Natural killer cell (primary cell): ENCODE data around the gene CDK18. TPM values are rescaled to one million over a fixed set of nuclear protein-coding genes. Genes with fewer than 3 reads are reported as not detected.

Source experiments
- ATAC-seq, 3 donors: fragments of 150-1000 bp in 2 of 3; fragments of 200-7000 bp in 1 of 3; cut with Tn5 transposase; 1 replicate in 1 of 3; 2 replicates in 2 of 3; pipeline ENCODE4 v1.10.0; 2021; ENCODE audit warnings: mild to moderate bottlenecking in 2 of 3, moderate library complexity in 2 of 3
- DNase-seq, 2 donors: peaks; one replicate each; pipeline versions ENCODE4 v3.0.0 to v3.0.0-alpha.2; 2013 to 2021; ENCODE audit warnings: mixed read lengths in 1 of 2
- H3K27ac ChIP-seq: one replicate; pipeline ENCODE4 v1.5.1; 2013; ENCODE audit warnings: mild to moderate bottlenecking, low read length
- H3K27me3 ChIP-seq: one replicate; pipeline ENCODE4 v1.6.1; 2013; ENCODE audit warnings: low read length; ENCODE audit not compliant: control insufficient read depth, insufficient read depth
- H3K36me3 ChIP-seq: one replicate; pipeline ENCODE4 v1.6.1; 2013; ENCODE audit warnings: low read length; ENCODE audit not compliant: control insufficient read depth, insufficient read depth
- H3K4me1 ChIP-seq: one replicate; pipeline ENCODE4 v1.6.1; 2013; ENCODE audit warnings: low read length; ENCODE audit not compliant: control insufficient read depth, insufficient read depth
- H3K4me3 ChIP-seq: one replicate; pipeline ENCODE4 v1.5.1; 2013; ENCODE audit warnings: low read length
- H3K9me3 ChIP-seq: one replicate; pipeline ENCODE4 v1.6.1; 2013; ENCODE audit warnings: low read length; ENCODE audit not compliant: control insufficient read depth, insufficient read depth
- H3K27ac Mint-ChIP-seq, 2 donors: one replicate each; pipeline ENCODE4 v1.8.0; 2022; ENCODE audit warnings: mild to moderate bottlenecking in 2 of 2, mixed read lengths in 2 of 2, moderate library complexity in 1 of 2
- H3K27me3 Mint-ChIP-seq, 2 donors: one replicate each; pipeline ENCODE4 v1.8.0; 2022; ENCODE audit warnings: low read depth in 2 of 2, mixed read lengths in 2 of 2
- H3K36me3 Mint-ChIP-seq: one replicate; pipeline ENCODE4 v1.8.0; 2022; ENCODE audit warnings: mixed read lengths
- H3K4me1 Mint-ChIP-seq, 2 donors: one replicate each; pipeline ENCODE4 v1.8.0; 2022; ENCODE audit warnings: mixed read lengths in 2 of 2
- H3K4me3 Mint-ChIP-seq: one replicate; pipeline ENCODE4 v1.8.0; 2022; ENCODE audit warnings: mild to moderate bottlenecking, moderate library complexity, mixed read lengths
- H3K9me3 Mint-ChIP-seq, 2 donors: one replicate each; pipeline ENCODE4 v1.8.0; 2022; ENCODE audit warnings: mixed read lengths in 2 of 2
- CTCF ChIP-seq: fragments of 200-600 bp; IDR thresholded peaks from one replicate; pipeline ENCODE4 v1.8.0; 2022; ENCODE audit warnings: antibody characterized with exemption
- WGBS: methylation state at CpG from one replicate; pipeline ENCODE4 v1.1.7; 2013; ENCODE audit warnings: missing lambda C conversion rate; ENCODE audit not compliant: insufficient coverage; 5-methylcytosine and 5-hydroxymethylcytosine counted together
- intact Hi-C: fragments of 100-400 bp; cut with micrococcal nuclease; formaldehyde crosslinking; loops from one replicate; pipeline ENCODE4 v1.14.2; 2022
- total RNA-seq, 4 donors: library from RNA; stranded (reverse); fragments of 120-200 nt in 1 of 4; gene quantifications; one replicate each; pipeline versions ENCODE4 v1.2.3 to v1.2.4, GENCODE V29; 2013 to 2022

Gene CDK18
- total RNA-seq, 3 donors from 2014 or later (not counting 1 experiment from before 2014, with no cell fraction given) = 1.9 to 5.3 (median 4.0) TPM

DNA sequence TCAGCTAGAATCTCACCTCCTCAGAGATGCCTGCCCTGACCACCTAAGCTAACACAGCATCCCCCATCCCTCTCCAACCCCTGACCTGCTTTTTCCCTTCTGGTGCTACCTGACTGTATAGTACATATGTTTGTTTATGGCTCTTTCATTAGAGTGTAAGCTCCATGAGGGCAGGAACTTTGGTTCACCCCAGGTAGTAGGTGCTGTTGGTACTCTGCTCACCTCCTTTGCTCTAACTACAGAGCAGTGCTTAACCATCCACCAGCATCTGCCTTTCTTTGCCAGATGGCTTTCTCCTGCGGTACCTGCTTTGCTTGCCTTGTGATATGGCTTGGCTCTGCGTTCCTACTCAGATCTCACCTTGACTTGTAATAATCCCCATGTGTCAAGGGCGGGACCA lies 29.9 kb upstream of the CDK18 start:
- H3K27ac Mint-ChIP-seq = no peak overlapping the region
- no peaks in the 10 kb centered on the region for H3K36me3 Mint-ChIP-seq
- no peak overlapping the region for H3K27ac ChIP-seq
- H3K4me1 Mint-ChIP-seq = peaks cover 14 to 17% of the 10 kb centered on the region in 2 donors
- peaks cover 25 to 28% of the 10 kb centered on the region in 2 donors for H3K27me3 Mint-ChIP-seq
- peaks cover 31% of the 10 kb centered on the region for H3K4me1 ChIP-seq
- H3K4me3 ChIP-seq = no peak overlapping the region
- H3K4me3 Mint-ChIP-seq = no peak overlapping the region
- TF ChIP-seq CTCF = no peak
- ATAC-seq = no peak
- intact Hi-C loops = no loop called here
- WGBS = 90% methylated on average over 3 of the region's 3 CpGs
- no peak for DNase-seq
- H3K9me3 ChIP-seq = peaks cover 5% of the 10 kb centered on the region
- no peaks in the 10 kb centered on the region for H3K36me3 ChIP-seq
- H3K27me3 ChIP-seq = no peaks in the 10 kb centered on the region
- H3K9me3 Mint-ChIP-seq = peaks cover 0 to 3% of the 10 kb centered on the region in 2 donors

DNA sequence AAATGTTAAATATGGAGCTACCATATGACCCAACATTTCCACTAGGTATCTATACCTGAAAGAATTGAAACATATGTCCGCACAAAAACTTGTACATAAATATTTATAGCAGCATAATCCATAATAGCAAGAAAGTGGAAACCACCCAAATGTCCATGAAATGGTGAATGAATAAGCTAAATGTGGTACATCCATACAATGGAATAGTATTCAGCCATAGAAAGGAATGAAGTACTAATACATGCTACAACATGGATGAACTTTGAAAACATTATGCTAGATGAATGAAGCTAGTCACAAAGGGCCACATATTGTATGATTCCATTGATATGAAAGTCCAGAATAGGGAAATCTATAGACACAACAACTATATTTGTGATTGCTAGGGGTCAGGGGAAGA lies 28.6 kb upstream of the CDK18 start:
- Histone ChIP-seq H3K27me3 (no peaks in the 10 kb centered on the region), H3K4me1 (peaks cover 44% of the 10 kb centered on the region), H3K4me3 (no peak overlapping the region), H3K9me3 (peaks cover 5% of the 10 kb centered on the region), H3K36me3 (no peaks in the 10 kb centered on the region), H3K27ac (no peak overlapping the region)
- no peak for DNase-seq
- TF ChIP-seq CTCF = no peak
- no CpG with 5 or more reads among the region's 1 CpG for WGBS
- no peak overlapping the region for H3K4me3 Mint-ChIP-seq
- H3K27me3 Mint-ChIP-seq = peaks cover 25 to 28% of the 10 kb centered on the region in 2 donors
- peaks cover 27 to 30% of the 10 kb centered on the region in 2 donors for H3K4me1 Mint-ChIP-seq
- peaks cover 0 to 3% of the 10 kb centered on the region in 2 donors for H3K9me3 Mint-ChIP-seq
- ATAC-seq = no peak
- intact Hi-C loops = no loop called here
- no peaks in the 10 kb centered on the region for H3K36me3 Mint-ChIP-seq
- H3K27ac Mint-ChIP-seq = no peak overlapping the region

DNA sequence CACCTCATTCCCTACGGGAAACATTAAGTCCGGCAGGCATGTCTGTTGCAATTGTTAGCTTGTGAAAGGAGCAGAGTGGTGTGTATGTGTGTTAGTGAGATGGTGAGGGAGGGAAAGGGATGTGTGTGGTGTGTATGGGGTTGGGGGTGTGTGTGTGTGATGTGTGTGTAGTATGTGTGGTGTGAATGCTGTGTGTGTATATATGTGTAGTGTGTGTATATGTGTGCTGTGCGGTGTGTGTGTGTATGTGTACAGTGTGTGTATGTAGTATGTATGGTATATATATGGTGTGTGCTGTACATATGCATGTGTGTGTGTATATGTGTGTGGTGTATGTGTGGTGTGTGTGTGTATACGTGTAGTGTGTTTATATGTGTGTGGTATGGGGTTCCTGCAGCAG lies 27.8 kb upstream of the CDK18 start:
- ATAC-seq = no peak
- no peak overlapping the region for H3K27ac Mint-ChIP-seq
- WGBS = 94% methylated on average over 4 of the region's 4 CpGs
- no peaks in the 10 kb centered on the region for H3K36me3 Mint-ChIP-seq
- H3K9me3 Mint-ChIP-seq = peaks cover 0 to 3% of the 10 kb centered on the region in 2 donors
- peaks cover 5% of the 10 kb centered on the region for H3K9me3 ChIP-seq
- H3K4me3 ChIP-seq = no peak overlapping the region
- peaks cover 52% of the 10 kb centered on the region for H3K4me1 ChIP-seq
- H3K4me1 Mint-ChIP-seq = peaks cover 35 to 38% of the 10 kb centered on the region in 2 donors
- H3K27me3 Mint-ChIP-seq = peaks cover 22 to 26% of the 10 kb centered on the region in 2 donors
- H3K4me3 Mint-ChIP-seq = no peak overlapping the region
- no peak for DNase-seq
- intact Hi-C loops = no loop called here
- H3K27ac ChIP-seq = no peak overlapping the region
- H3K27me3 ChIP-seq = no peaks in the 10 kb centered on the region
- no peak for TF ChIP-seq CTCF
- no peaks in the 10 kb centered on the region for H3K36me3 ChIP-seq

DNA sequence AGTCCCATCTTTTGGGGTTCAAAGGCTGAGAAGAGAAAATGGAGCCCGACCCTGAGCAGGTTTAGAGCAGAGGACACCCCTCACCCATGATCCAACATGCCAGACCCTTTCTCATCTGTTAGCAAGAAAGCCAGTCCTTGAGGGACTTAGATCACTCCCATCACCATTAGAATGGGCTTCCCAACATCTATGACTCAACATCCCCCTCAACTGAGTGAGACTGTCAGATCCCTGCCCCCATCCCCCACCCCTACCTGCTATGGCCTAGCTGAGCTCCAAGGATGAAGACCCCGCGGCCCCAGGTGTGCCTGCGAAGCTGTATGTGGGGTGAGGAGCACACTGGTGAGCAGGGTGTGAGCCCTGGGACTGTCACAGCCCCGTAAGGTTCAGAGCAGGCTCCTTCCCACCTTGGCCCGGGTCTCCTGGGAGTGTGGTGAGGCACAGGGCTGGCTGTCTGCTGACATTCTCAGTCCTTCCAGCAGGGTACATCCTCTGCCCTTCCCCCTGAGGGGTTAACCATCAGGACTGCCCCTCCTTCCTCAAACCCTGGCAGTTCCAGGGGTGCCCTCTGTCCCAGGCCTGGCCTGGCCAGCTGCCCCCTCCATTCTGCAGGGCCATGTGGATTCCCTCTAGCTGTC lies 27.2 kb upstream of the CDK18 start:
- Histone ChIP-seq H3K9me3 (peaks cover 5% of the 10 kb centered on the region), H3K4me1 (peaks cover 58% of the 10 kb centered on the region), H3K27me3 (no peaks in the 10 kb centered on the region), H3K36me3 (no peaks in the 10 kb centered on the region), H3K4me3 (no peak overlapping the region), H3K27ac (no peak overlapping the region)
- intact Hi-C loops = no loop called here
- Mint-ChIP-seq H3K4me1 (peaks cover 40 to 43% of the 10 kb centered on the region in 2 donors), H3K27me3 (peaks cover 16 to 20% of the 10 kb centered on the region in 2 donors), H3K36me3 (no peaks in the 10 kb centered on the region), H3K4me3 (no peak overlapping the region), H3K9me3 (peaks cover 0 to 3% of the 10 kb centered on the region in 2 donors), H3K27ac (no peak overlapping the region)
- WGBS = 70% methylated on average over 6 of the region's 6 CpGs
- no peak for TF ChIP-seq CTCF
- ATAC-seq = no peak
- DNase-seq = no peak
